DOHH2 (cell line): ENCODE results near the gene SHISA8.
A peak's percentile ranks its signal among the peaks of the same experiment; 100 is the strongest.

ENCODE experiments used
- H3F3A ChIP-seq: fragments of 200-600 bp; sonication (generic), shearing (Covaris generic); 2 replicates; pipeline ENCODE4 v1.6.0; 2016; ENCODE audit warnings: antibody characterized with exemption, mild to moderate bottlenecking; ENCODE audit not compliant: control insufficient read depth, insufficient read depth
- H3K27ac ChIP-seq: fragments of 200-600 bp; sonication (generic); 2 replicates; pipeline ENCODE4 v1.5.1; 2014; ENCODE audit warnings: low read depth, mild to moderate bottlenecking, low read length, moderate library complexity
- H3K27me3 ChIP-seq: fragments of 200-600 bp; sonication (generic); 2 replicates; pipeline ENCODE4 v1.6.1; 2014; ENCODE audit warnings: mild to moderate bottlenecking, low read length, mixed read lengths; ENCODE audit not compliant: control insufficient read depth
- H3K36me3 ChIP-seq: fragments of 200-600 bp; sonication (generic); 2 replicates; pipeline ENCODE4 v1.6.1; 2014; ENCODE audit warnings: mild to moderate bottlenecking, low read length, moderate library complexity, mixed read lengths; ENCODE audit not compliant: control insufficient read depth
- H3K4me1 ChIP-seq: fragments of 200-600 bp; sonication (generic); 2 replicates; pipeline ENCODE4 v1.6.1; 2014; ENCODE audit warnings: mild to moderate bottlenecking, low read length, mixed read lengths; ENCODE audit not compliant: control insufficient read depth
- H3K4me2 ChIP-seq: fragments of 200-600 bp; sonication (generic); 2 replicates; pipeline ENCODE4 v1.6.0; 2014; ENCODE audit warnings: mild to moderate bottlenecking, low read length, moderate library complexity
- H3K4me3 ChIP-seq: fragments of 200-600 bp; sonication (generic); 2 replicates; pipeline ENCODE4 v1.5.1; 2014; ENCODE audit warnings: mild to moderate bottlenecking, low read length, mixed read lengths
- H3K79me2 ChIP-seq: fragments of 200-600 bp; sonication (generic); 2 replicates; pipeline ENCODE4 v1.6.1; 2014; ENCODE audit warnings: mild to moderate bottlenecking, low read length, mixed read lengths; ENCODE audit not compliant: control insufficient read depth
- H3K9me2 ChIP-seq: fragments of 200-600 bp; sonication (generic); replicated peaks from 2 replicates; pipeline ENCODE4 v1.6.1; 2014; ENCODE audit warnings: mild to moderate bottlenecking, low read length, mixed read lengths; ENCODE audit not compliant: control insufficient read depth
- H3K9me3 ChIP-seq: fragments of 200-600 bp; sonication (generic); 2 replicates; pipeline ENCODE4 v1.6.1; 2014; ENCODE audit warnings: antibody characterized with exemption, low read length, mixed read lengths; ENCODE audit not compliant: control insufficient read depth, insufficient read depth
- H4K20me1 ChIP-seq: fragments of 200-600 bp; sonication (generic); 2 replicates; pipeline ENCODE4 v1.6.0; 2014; ENCODE audit warnings: low read depth, mild to moderate bottlenecking, antibody characterized with exemption, low read length, moderate library complexity; ENCODE audit not compliant: control insufficient read depth, insufficient read depth
- EZH2phosphoT487 ChIP-seq: fragments of 200-600 bp; sonication (generic); IDR thresholded peaks from 2 replicates; pipeline ENCODE4 v1.6.1; 2017; ENCODE audit warnings: borderline replicate concordance, mild to moderate bottlenecking, antibody characterized with exemption, low read length, moderate library complexity, mixed read lengths
- TF ChIP-seq, protein P1 (sequence below): fragments of 200-600 bp; sonication (generic); IDR thresholded peaks from one replicate; pipeline ENCODE4 v1.5.1; 2014; ENCODE audit warnings: antibody characterized with exemption, mild to moderate bottlenecking, low read depth, low read length; ENCODE audit not compliant: poor library complexity, severe bottlenecking

The SHISA8 gene

DNA sequence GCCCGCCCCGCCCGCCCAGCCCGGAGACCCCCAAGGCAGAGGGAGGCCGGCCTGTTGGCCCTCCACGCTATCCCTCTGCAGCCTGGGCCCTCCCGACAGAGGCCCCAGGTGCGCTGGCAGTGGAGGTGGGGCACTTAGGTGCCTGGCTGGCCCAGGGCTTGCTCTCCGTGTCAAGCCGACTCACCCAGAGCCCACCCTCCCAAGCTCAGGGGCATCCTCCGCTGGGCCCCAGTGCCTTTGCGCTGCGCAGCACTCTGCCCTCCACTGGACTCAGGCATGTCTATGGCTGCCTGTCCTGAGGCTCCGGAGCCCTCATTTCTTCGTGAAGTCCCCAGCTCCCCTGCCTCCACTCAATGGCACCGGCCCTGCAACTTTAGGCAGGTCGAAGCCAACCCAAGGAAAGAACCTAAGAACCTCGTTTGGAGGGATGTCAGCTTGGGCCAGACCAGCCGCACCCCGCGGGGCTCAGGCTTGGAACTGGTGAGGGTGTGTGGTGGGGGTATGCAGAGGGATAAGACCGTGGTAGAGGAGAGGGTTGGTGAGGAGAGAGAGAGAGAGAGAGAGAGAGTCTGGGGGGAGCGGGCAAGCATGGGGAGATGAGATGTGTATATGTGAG lies 43.2 kb upstream of the SHISA8 start:
- Histone ChIP-seq H3K4me3 (no peak overlapping the region; the same call in 1 of the 2 replicates), H3K36me3 (no peaks in the 10 kb centered on the region), H3K79me2 (no peaks in the 10 kb centered on the region), H3K9me3 (no peaks in the 10 kb centered on the region), H3K4me1 (peaks cover 48% of the 10 kb centered on the region), H3K27me3 (no peaks in the 10 kb centered on the region), H3K27ac (no peak overlapping the region), H3K9me2 (no peaks in the 10 kb centered on the region), H3F3A (peaks cover 8% of the 10 kb centered on the region), H4K20me1 (no peaks in the 10 kb centered on the region), H3K4me2 (peak overlapping the region; percentile 69)
- TF ChIP-seq, protein P1, sequence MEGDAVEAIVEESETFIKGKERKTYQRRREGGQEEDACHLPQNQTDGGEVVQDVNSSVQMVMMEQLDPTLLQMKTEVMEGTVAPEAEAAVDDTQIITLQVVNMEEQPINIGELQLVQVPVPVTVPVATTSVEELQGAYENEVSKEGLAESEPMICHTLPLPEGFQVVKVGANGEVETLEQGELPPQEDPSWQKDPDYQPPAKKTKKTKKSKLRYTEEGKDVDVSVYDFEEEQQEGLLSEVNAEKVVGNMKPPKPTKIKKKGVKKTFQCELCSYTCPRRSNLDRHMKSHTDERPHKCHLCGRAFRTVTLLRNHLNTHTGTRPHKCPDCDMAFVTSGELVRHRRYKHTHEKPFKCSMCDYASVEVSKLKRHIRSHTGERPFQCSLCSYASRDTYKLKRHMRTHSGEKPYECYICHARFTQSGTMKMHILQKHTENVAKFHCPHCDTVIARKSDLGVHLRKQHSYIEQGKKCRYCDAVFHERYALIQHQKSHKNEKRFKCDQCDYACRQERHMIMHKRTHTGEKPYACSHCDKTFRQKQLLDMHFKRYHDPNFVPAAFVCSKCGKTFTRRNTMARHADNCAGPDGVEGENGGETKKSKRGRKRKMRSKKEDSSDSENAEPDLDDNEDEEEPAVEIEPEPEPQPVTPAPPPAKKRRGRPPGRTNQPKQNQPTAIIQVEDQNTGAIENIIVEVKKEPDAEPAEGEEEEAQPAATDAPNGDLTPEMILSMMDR = no peak
- no peak for TF ChIP-seq EZH2phosphoT487

DNA sequence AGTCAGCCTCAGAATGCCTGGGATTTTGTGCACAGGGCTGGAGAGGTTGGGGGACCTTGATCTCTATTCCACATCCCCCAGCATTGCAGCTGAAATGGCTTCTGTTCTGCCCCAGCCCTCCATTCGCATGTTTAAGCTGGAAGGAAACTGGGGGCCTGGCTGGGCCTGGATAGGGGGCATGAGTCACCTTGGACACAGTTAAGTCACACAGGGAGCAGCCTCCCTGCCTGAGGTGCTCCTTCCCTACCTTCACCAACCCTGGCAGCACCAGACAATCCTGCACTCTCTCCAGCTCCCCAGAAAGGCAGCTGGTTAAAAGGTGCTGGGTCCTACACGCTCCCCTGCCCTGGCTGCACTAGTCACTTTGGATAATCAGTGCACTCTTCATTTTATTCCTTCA lies 37.8 kb upstream of the SHISA8 start:
- Histone ChIP-seq H3K9me3 (no peaks in the 10 kb centered on the region), H3F3A (peaks cover 23% of the 10 kb centered on the region), H4K20me1 (no peaks in the 10 kb centered on the region), H3K4me1 (peaks cover 83% of the 10 kb centered on the region), H3K27ac (peak overlapping the region; percentile 60), H3K4me2 (peak overlapping the region; percentile 75), H3K36me3 (no peaks in the 10 kb centered on the region), H3K27me3 (no peaks in the 10 kb centered on the region), H3K4me3 (peak overlapping the region; percentile 46), H3K79me2 (peaks cover 38% of the 10 kb centered on the region), H3K9me2 (no peaks in the 10 kb centered on the region)
- TF ChIP-seq, protein P1 = no peak
- TF ChIP-seq EZH2phosphoT487 = no peak

DNA sequence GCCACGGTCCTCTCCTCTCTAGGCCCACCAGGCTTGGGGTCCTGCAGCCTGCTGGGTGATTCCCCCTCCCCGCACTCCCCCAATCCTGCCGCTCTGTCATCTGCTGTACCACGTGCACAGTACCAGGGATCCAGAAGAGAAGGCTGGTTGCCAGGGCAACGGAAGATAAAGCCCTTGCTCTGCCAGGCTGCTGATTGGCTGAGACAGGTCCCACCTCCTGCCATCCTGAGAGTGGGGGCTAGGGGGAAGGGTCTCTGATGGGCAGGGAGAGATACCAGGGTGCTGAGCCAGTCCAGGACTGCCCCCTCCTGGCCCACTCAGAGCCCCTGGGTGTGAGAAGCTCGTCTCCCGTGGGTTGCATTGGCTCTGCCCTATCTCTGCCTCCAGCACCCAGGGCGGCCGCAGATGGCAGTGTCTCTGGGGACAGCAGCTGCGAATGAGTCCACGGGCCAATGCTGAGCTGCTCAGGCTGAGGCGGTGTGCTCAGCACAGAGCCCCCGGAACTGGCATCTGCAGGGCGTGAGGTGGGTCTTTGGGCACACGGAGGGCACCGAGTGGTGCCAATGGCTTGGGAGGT lies 37.1 kb upstream of the SHISA8 start, which contains the start of gene SMIM45:
SMIM45 (plus strand) TSS at position 253 of the 577 bp plus-strand sequence.
- Histone ChIP-seq H3K36me3 (no peaks in the 10 kb centered on the region), H3K9me2 (no peaks in the 10 kb centered on the region), H3K27me3 (no peaks in the 10 kb centered on the region), H3F3A (peaks cover 23% of the 10 kb centered on the region), H3K79me2 (peaks cover 45% of the 10 kb centered on the region), H3K4me3 (peak within 1 kb of the TSS; percentile 81), H4K20me1 (no peaks in the 10 kb centered on the region), H3K4me1 (peaks cover 86% of the 10 kb centered on the region), H3K4me2 (peak within 1 kb of the TSS; percentile 75), H3K27ac (peak within 1 kb of the TSS; percentile 60), H3K9me3 (no peaks in the 10 kb centered on the region)
- TF ChIP-seq, protein P1 = peak; percentile 32
- no peak for TF ChIP-seq EZH2phosphoT487
